GM12865 (cell line): ENCODE data around the gene RXRB.

Experiments used
- DNase-seq: peaks from one replicate; pipeline ENCODE4 v3.0.0; 2010; ENCODE audit warnings: low read depth
- H3K4me3 ChIP-seq: 2 replicates; pipeline ENCODE4 v1.5.1; 2011; ENCODE audit warnings: mild to moderate bottlenecking, low read depth, low read length, control low read depth
- TF ChIP-seq, protein P1 (sequence below): IDR thresholded peaks from 2 replicates; pipeline ENCODE4 v1.5.1; 2011; ENCODE audit warnings: low read length, control low read depth, low read depth, inconsistent platforms; ENCODE audit not compliant: insufficient read depth; ENCODE audit errors: missing control alignments

RXRB gene

GRCh38 chr6:33216117-33216649 lies 15.7 kb upstream of the RXRB start:
- TF ChIP-seq, protein P1, sequence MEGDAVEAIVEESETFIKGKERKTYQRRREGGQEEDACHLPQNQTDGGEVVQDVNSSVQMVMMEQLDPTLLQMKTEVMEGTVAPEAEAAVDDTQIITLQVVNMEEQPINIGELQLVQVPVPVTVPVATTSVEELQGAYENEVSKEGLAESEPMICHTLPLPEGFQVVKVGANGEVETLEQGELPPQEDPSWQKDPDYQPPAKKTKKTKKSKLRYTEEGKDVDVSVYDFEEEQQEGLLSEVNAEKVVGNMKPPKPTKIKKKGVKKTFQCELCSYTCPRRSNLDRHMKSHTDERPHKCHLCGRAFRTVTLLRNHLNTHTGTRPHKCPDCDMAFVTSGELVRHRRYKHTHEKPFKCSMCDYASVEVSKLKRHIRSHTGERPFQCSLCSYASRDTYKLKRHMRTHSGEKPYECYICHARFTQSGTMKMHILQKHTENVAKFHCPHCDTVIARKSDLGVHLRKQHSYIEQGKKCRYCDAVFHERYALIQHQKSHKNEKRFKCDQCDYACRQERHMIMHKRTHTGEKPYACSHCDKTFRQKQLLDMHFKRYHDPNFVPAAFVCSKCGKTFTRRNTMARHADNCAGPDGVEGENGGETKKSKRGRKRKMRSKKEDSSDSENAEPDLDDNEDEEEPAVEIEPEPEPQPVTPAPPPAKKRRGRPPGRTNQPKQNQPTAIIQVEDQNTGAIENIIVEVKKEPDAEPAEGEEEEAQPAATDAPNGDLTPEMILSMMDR, result no peak
- no peak for DNase-seq
- H3K4me3 ChIP-seq, result no peak overlapping the region

DNA sequence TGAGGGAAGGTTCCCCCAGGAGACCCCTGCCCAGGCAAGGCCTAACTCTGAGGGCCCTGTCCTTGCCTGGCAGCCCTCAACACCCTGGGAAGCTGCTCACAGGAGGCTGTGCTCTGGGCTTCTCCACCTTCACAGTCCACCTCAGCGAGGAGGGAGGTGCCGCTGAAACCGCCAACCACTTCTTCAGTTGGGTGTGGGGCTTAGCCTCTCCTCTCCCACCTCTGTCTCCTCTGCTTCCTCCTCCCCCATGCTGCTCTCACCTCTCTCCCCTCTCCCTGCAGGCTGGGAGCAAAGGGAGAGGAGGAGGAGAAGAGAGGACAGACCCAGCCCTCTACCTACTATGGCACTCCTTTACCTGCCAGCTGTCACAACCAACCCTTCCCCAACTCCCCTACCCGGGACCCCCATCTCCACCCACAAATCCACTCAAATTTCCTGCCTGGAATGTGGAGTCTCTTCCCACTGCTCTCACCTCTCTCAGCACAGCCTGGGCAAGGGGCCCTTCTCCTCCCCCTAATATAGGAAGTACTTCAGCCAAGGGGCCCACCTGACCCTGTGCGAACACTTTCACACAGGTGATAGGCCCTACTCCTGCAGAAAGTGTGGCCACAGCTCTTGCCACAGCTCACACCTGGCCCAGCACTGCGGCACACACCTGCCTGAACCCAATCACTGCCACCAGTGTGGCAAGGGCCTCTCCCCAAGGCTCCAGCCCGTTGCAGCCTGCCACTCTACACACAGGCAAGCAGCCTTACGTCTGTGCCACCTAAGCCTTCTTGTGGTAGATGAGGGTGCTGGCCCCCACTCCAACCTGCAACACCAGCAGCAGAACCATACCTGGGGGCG lies 15.0 kb upstream of the RXRB start:
- H3K4me3 ChIP-seq, result no peak overlapping the region
- no peak for DNase-seq
- TF ChIP-seq, protein P1, result no peak

DNA sequence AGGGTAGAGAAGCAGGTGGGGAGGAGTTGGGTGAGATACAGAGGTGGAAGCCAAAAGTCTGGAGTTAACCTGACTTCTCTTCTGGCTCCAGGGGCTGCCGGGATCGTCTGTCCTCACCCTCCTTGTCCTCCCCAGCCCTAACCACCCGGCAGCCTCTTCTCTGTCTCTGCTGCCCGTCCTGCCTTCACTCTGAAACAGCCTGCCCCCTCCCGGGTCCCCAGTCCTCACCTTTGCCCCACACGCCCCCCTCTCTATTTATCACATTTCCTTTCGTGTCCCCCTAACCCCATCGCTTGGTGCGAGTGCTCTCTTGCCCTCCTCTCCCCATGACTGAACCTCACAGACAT lies 13.5 kb upstream of the RXRB start:
- no peak for DNase-seq
- no peak overlapping the region for H3K4me3 ChIP-seq
- TF ChIP-seq, protein P1, result no peak

- TF ChIP-seq, protein P1, result no peak
- DNase-seq, result no peak
- no peak overlapping the region for H3K4me3 ChIP-seq
Observed at GRCh38 chr6:33213166-33213988, 12.9 kb upstream of the RXRB start.

DNA sequence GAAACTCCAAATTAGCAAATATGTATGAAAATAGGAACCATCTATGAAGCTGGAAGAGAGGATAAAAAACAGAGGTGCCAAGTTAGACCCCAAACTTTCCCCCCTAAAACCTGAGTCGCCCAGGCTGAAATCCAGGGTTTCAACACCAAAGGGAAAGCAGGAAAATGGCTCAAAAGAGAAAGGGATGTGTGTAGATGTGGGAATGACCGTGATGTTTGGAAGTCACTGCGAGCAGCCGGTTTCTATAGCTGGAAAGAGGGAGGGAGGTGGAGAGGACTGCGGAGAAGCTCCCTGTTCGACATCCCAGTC lies 12.3 kb upstream of the RXRB start:
- TF ChIP-seq, protein P1, result no peak
- H3K4me3 ChIP-seq, result no peak overlapping the region
- no peak for DNase-seq

DNA sequence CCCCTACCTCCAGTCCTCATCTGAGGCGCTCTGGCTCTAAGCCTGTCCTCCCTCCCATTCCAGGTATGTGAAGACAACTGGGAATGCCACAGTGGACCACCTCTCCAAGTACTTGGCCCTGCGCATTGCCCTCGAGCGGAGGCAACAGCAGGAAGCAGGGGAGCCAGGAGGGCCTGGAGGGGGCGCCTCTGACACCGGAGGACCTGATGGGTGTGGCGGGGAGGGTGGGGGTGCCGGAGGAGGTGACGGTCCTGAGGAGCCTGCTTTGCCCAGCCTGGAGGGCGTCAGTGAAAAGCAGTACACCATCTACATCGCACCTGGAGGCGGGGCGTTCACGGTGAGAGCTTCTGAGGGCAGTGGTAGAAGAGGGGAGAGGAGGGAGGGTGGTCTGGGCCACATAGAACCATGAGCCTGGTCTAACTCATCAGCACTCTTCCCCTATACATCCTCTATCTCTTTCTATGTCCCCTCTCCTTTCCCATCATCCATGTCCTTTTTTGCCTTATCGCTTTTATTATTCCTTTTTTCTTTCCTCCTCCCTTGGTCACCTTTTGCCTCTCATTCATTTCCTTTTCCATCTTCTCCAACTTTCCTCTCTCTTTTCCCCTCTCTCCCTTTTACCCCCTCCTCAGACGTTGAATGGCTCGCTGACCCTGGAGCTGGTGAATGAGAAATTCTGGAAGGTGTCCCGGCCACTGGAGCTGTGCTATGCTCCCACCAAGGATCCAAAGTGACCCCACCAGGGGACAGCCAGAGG lies 11.4 kb upstream of the RXRB start:
- TF ChIP-seq, protein P1, result no peak
- DNase-seq, result no peak
- no peak overlapping the region for H3K4me3 ChIP-seq
